Activated naive CD8-positive, alpha-beta T cell treated with anti-CD3 and anti-CD28 coated beads, Interleukin-2, amount 10 ng/mL, durations not matched to agents 7 days and 5 days (primary cell): Measurements from ENCODE around the gene ISX. TPM values are rescaled to one million over a fixed set of nuclear protein-coding genes. Genes with fewer than 3 reads are reported as not detected.
"Not testable (repeated sequence)": the region's sequence is repeated elsewhere in the genome, so short reads cannot be mapped to it uniquely, and the experiment has no call there.

ENCODE experiments used
- ATAC-seq: fragments of 150-1000 bp; cut with Tn5 transposase; one replicate; pipeline ENCODE4 v1.10.0; 2021; ENCODE audit warnings: low read depth, moderate library complexity
- POLR2A ChIA-PET: fragments of 350-600 bp; sonication (Branson Sonifier 250); formaldehyde crosslinking; loops from one replicate; lab custom pipeline; 2021; ENCODE audit warnings: antibody characterized with exemption; lab: Charles Lee
- DNase-seq: peaks from one replicate; pipeline ENCODE4 v3.0.0; 2021
- H3K27ac Mint-ChIP-seq: one replicate; pipeline ENCODE4 v1.8.0; 2022; ENCODE audit warnings: mild to moderate bottlenecking, mixed read lengths
- H3K27me3 Mint-ChIP-seq: one replicate; pipeline ENCODE4 v1.8.0; 2022; ENCODE audit warnings: mild to moderate bottlenecking, moderate library complexity, mixed read lengths
- H3K36me3 Mint-ChIP-seq: one replicate; pipeline ENCODE4 v1.8.0; 2021; ENCODE audit warnings: mild to moderate bottlenecking, mixed read lengths
- H3K4me1 Mint-ChIP-seq: one replicate; pipeline ENCODE4 v1.8.0; 2021; ENCODE audit warnings: mixed read lengths
- H3K4me3 Mint-ChIP-seq: one replicate; pipeline ENCODE4 v1.8.0; 2022; ENCODE audit warnings: mild to moderate bottlenecking, moderate library complexity, mixed read lengths
- H3K9me3 Mint-ChIP-seq: one replicate; pipeline ENCODE4 v1.8.0; 2021; ENCODE audit warnings: mixed read lengths
- total RNA-seq, 2 experiments: library from RNA; stranded (reverse); gene quantifications; one replicate each; pipeline ENCODE4 v1.2.3, GENCODE V29; 2021

ISX gene
- total RNA-seq, 2 experiments from 2014 or later: not detected

DNA sequence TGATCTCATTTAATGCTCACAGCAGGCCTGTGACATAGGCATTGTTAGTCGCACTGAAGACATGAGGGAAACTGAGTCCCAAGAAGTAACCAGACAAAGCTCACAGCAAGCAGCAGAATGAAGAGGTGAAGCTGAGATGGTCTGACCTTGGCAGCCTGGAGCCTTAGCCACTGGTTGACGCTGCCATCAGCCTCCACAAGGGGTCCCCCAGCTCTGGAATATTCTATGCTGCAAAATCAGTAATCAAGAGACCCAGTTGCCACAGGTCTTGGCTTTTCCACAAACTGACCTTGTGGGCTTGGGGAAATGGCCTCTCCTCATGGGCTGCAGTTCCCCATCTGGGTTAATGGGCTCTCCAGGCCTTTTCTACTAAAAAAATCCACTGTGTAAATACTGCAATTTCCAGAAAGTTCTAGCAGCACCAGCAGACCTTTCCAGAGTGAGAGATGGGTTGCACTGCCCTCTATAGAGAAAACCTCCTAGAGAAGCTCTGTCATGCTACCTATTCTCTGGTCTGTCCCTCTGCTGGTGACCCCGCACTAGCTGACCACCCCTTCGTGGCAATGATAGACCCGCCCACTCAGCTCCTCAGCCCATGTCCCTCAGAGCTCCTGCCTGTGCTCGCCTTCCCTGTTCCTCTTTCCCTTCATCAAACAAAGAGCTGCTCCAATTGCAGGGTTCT lies 22.6 kb upstream of the ISX start:
- no peaks in the 10 kb centered on the region for H3K27me3 Mint-ChIP-seq
- no peak for ATAC-seq
- no peaks in the 10 kb centered on the region for H3K36me3 Mint-ChIP-seq
- H3K4me3 Mint-ChIP-seq: no peak overlapping the region
- POLR2A ChIA-PET: no interaction called here
- no peak for DNase-seq
- H3K4me1 Mint-ChIP-seq: no peaks in the 10 kb centered on the region
- H3K27ac Mint-ChIP-seq: no peak overlapping the region
- no peaks in the 10 kb centered on the region for H3K9me3 Mint-ChIP-seq

DNA sequence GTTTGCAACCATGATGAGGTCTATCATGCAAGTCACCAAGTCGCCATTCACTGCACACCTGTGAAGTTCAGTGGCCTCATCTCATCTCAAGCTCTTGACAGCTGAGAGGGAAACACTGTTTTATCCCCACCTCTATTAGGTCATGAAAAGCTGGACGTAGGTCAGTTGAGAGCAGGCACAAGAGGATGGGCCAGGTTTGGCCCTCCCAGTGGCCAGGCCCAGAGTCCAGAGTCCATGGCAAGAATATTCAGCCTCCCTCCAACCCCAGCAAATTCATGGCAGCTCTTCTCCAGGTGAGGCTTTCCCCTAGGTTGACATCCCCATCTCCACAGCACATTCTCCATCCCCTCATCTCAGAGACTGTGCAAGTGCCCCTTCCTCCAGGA lies 22.0 kb upstream of the ISX start:
- Mint-ChIP-seq H3K27ac (no peak overlapping the region), H3K4me1 (no peaks in the 10 kb centered on the region), H3K4me3 (no peak overlapping the region), H3K9me3 (no peaks in the 10 kb centered on the region), H3K36me3 (no peaks in the 10 kb centered on the region), H3K27me3 (no peaks in the 10 kb centered on the region)
- ATAC-seq (no peak), DNase-seq (no peak)
- POLR2A ChIA-PET: no interaction called here

DNA sequence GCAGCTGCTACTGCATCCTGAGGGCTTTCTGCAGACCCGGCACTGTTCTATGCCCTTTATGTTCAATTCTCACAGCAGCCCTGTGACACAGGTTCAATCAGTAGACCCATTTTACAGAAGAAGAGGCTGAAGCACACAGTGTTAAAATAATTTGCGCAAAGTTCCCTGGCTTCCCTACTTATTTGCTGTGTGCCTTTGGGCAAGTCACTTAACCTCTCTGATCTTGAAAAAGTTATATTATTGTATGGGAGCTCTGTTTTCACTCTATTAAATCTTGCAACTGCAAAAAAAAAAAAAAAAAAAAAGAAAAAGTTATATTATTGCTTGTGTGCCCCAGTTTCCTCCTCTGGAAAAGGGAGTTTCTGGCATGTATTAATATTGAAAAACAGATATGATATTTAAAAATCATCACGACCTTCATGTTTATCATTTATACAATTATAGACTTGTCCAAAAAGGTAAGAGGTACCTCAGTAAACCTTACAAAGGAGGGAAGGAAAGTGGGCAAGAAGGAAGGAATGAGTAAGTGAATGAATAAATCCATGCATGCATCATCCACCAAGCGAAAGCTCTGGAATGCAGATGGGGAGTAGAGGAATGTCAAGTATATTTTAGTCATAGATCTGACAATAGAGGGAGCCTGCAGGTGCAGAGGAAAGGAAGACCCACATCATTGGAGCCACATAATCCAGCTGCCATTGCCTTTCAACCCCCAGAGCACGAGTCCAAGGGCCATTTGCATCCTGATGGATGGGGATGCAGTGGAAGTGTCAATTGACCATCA lies 21.2 kb upstream of the ISX start:
- ATAC-seq (no peak), DNase-seq (no peak)
- Mint-ChIP-seq H3K9me3 (peaks cover 3% of the 10 kb centered on the region), H3K27ac (no peak overlapping the region), H3K36me3 (no peaks in the 10 kb centered on the region), H3K4me3 (no peak overlapping the region), H3K27me3 (no peaks in the 10 kb centered on the region), H3K4me1 (no peaks in the 10 kb centered on the region)
- POLR2A ChIA-PET: no interaction called here

DNA sequence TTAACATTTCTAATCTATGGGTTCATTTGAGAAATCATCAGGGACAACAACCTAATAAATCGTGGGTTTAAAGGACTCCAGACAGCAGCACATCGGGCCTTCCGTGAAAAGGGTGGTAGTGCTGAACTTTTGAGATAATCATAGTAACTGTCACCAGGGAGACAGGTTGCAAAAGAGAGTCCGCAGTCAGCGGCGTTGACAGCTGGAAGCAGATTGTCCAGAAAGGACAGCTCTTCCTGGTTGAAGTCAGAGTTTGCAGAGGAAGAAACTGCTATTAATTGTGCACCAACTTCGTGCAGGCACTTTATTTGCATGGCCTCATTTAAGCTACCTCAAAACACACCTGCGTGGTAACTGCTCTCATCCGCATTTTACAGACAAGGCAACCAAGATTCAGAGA lies 20.5 kb upstream of the ISX start:
- H3K4me1 Mint-ChIP-seq: no peaks in the 10 kb centered on the region
- H3K4me3 Mint-ChIP-seq: no peak overlapping the region
- H3K27me3 Mint-ChIP-seq: no peaks in the 10 kb centered on the region
- ATAC-seq: no peak
- H3K9me3 Mint-ChIP-seq: peaks cover 5% of the 10 kb centered on the region
- no peak overlapping the region for H3K27ac Mint-ChIP-seq
- H3K36me3 Mint-ChIP-seq: no peaks in the 10 kb centered on the region
- DNase-seq: no peak
- POLR2A ChIA-PET: no interaction called here

DNA sequence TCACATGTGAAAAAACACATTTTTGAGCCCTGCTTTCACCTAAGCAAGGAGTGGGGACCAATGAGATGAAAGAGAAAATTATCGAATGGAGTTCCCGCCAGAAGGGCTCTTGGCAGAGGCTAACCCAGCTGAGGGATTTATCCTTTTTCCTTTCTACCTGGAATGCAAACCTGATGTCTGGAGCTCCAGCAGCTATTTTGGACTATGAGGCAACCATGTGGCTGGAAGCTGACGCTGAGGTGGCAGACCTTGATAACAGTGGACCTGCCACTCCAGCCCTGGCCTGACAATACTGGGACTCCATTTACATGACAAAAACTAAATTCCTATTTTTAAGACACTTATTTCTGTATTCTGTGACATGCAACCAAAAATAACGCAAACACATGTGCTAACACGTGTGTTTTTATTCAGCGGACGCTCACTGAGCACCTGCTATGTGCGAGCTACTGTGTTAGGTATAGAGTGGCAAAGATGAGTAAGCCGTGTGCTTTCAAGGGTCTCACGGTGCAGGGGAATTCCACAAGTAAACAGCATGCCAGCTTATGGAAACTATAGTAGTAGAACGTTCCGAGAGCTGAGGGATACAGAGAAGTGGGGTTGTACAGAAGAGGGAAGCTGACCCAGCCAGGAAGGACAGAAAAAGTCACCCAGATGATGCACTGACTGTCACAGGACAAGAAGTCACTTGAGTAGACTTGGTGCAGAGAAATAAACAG lies 19.1 kb upstream of the ISX start:
- ATAC-seq: no peak
- no peak overlapping the region for H3K27ac Mint-ChIP-seq
- H3K9me3 Mint-ChIP-seq: peaks cover 5% of the 10 kb centered on the region
- H3K36me3 Mint-ChIP-seq: no peaks in the 10 kb centered on the region
- no peaks in the 10 kb centered on the region for H3K4me1 Mint-ChIP-seq
- no peak overlapping the region for H3K4me3 Mint-ChIP-seq
- POLR2A ChIA-PET: no interaction called here
- H3K27me3 Mint-ChIP-seq: no peaks in the 10 kb centered on the region
- no peak for DNase-seq

DNA sequence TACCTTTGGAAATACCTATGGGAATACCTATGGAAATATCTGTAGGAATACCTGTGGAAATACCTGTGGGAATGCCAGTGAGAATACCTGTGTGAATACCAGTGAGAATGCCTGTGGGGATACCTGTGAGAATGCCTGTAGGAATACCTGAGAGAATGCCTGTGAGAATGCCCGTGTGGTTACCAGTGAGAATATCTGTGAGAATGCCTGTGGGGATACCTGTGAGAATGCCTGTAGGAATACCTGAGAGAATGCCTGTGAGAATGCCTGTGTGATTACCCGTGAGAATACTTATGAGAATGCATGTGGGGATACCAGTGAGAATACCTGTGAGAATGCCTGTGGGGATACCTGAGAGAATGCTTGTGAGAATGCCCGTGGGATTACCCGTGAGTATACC lies 15.9 kb upstream of the ISX start:
- ATAC-seq, H3K9me3 Mint-ChIP-seq, H3K27me3 Mint-ChIP-seq, H3K27ac Mint-ChIP-seq, H3K36me3 Mint-ChIP-seq, POLR2A ChIA-PET, H3K4me1 Mint-ChIP-seq, H3K4me3 Mint-ChIP-seq, DNase-seq: not testable (repeated sequence)

DNA sequence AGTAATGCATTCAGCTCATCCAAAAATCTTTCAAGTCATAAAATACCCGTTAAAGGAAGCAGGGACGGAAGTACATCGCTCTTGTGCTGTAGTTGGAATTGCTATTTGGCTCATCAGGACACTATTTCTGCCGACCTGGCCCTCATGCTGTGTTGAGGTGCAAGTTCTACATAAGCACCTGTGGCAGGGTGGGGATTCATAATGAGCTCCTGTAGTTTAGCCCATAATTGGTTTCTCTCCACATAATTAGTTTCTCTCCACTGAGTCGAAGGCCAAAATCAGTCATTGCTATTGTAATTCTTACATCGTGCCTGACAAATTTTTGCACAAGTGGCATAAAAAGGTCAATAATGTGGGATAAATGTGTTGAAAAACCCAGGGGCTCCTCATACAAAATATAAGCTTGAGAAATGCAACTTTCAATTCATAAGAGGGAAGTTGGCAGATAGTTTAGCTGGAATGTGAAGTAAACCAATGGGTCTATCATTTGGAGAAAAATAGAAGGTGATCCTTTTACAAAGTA lies 14.9 kb upstream of the ISX start:
- Mint-ChIP-seq H3K36me3 (no peaks in the 10 kb centered on the region), H3K27me3 (peaks cover 3% of the 10 kb centered on the region), H3K4me3 (no peak overlapping the region), H3K4me1 (no peaks in the 10 kb centered on the region), H3K9me3 (peaks cover 5% of the 10 kb centered on the region), H3K27ac (no peak overlapping the region)
- POLR2A ChIA-PET: no interaction called here
- ATAC-seq (no peak), DNase-seq (no peak)

DNA sequence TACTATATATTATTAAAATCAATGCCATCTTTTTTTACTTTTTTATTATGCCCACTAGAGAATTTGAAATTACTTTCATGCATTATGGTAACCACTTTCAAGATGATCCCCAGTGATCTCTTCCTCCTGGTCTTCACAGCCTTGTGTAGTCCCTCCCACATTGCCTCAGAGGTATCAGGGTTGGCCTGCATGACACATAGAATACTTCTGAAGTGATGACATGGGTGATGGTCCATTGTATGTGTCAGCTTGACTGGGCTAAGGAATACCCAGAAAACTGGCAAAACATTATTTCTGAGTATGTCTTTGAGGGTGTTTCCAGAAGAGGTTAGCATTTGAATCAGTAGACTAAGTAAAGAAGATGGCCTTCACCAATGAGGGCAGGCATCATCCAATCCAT lies 14.2 kb upstream of the ISX start:
- no peaks in the 10 kb centered on the region for H3K36me3 Mint-ChIP-seq

DNA sequence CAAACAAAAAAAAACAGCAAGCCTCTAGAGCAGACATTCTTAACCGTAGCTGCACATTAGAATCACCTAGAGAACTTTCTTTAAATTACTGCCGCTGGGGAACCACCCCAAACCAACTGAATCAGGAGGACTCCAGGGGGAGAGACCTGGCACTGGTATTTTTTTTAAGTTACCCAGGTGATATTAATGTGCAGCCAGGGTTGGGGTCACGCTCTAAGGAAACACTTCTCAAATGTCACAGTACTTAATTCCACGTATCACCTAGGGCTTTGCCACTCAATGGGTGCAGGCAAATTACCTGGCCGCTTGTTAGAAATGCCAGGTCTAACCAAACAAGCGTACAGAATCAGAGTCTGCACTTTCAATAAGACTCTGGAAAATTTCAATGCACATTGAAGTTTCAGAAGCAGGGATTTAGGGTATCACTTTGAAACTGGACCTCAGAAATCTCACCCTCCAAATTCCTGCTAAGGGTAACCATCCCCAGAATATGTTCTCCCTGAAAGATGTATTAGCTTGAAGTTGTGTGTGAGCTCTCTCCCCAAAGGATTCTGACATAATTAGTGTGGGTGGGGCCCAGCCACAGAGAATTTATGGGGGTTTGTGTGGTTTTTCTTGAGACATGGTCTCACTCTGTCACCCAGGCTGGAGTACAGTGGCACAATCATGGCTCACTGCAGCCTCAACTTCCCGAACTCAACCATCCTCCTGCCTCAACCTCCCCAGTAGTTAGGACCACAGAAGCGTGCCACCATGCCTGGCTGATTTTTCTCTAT lies 12.7 kb upstream of the ISX start:
- DNase-seq: no peak
- POLR2A ChIA-PET: no interaction called here
- Mint-ChIP-seq H3K4me1 (no peaks in the 10 kb centered on the region), H3K27ac (no peak overlapping the region), H3K27me3 (peaks cover 3% of the 10 kb centered on the region), H3K4me3 (no peak overlapping the region), H3K36me3 (no peaks in the 10 kb centered on the region), H3K9me3 (peaks cover 5% of the 10 kb centered on the region)
- ATAC-seq: no peak

More for the DNA sequence above, 14.2 kb upstream of the ISX start:
- Mint-ChIP-seq H3K4me1 (no peaks in the 10 kb centered on the region), H3K27ac (no peak overlapping the region), H3K27me3 (peaks cover 3% of the 10 kb centered on the region), H3K9me3 (peaks cover 5% of the 10 kb centered on the region), H3K4me3 (no peak overlapping the region)
- DNase-seq: no peak
- no peak for ATAC-seq
- POLR2A ChIA-PET: no interaction called here

DNA sequence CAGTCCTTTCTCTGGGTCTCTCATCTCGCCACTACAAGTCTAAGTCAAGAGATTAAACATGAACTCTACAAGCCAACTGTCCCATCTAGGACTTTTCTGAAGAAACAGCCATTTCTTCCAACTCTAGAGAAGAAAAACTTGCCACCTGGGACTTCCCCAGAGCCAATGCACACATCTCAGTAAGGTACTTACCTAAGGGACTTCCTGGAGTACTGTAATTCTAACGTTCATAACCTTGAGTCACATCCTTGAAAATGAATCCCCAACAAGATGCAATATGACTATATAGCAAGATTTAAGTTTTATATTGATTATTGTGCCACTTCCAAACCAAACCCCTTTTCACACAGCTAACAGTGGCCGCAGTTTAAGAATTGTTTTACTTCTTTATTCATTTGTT lies 11.9 kb upstream of the ISX start:
- H3K4me1 Mint-ChIP-seq: no peaks in the 10 kb centered on the region
- H3K27ac Mint-ChIP-seq: no peak overlapping the region
- peaks cover 3% of the 10 kb centered on the region for H3K27me3 Mint-ChIP-seq
- DNase-seq: no peak
- H3K9me3 Mint-ChIP-seq: peaks cover 5% of the 10 kb centered on the region
- no peak overlapping the region for H3K4me3 Mint-ChIP-seq
- no peaks in the 10 kb centered on the region for H3K36me3 Mint-ChIP-seq
- POLR2A ChIA-PET: no interaction called here
- no peak for ATAC-seq

DNA sequence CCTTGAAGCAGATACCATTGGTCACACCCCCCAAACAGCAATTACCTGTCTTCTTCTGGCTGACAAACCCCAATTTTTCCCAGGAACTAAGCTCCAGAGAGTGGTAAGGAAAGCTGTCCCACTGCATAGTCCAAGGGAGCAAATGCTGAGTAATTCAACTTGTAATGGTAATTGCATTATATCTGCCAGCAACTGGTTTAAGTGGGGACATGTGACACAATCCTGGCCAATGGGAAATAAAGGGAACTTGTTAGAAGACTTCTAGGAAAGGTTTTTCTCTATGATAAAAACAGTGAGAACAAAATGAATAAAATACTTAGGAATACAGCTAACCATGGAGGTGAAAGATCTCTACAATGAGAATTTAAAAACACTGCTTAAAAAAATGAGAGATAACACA lies 9.5 kb upstream of the ISX start:
- H3K27me3 Mint-ChIP-seq: peaks cover 3% of the 10 kb centered on the region
- H3K36me3 Mint-ChIP-seq: no peaks in the 10 kb centered on the region
- no peaks in the 10 kb centered on the region for H3K9me3 Mint-ChIP-seq
- ATAC-seq: no peak
- POLR2A ChIA-PET: no interaction called here
- no peaks in the 10 kb centered on the region for H3K4me1 Mint-ChIP-seq
- no peak for DNase-seq
- no peak overlapping the region for H3K4me3 Mint-ChIP-seq
- no peak overlapping the region for H3K27ac Mint-ChIP-seq

DNA sequence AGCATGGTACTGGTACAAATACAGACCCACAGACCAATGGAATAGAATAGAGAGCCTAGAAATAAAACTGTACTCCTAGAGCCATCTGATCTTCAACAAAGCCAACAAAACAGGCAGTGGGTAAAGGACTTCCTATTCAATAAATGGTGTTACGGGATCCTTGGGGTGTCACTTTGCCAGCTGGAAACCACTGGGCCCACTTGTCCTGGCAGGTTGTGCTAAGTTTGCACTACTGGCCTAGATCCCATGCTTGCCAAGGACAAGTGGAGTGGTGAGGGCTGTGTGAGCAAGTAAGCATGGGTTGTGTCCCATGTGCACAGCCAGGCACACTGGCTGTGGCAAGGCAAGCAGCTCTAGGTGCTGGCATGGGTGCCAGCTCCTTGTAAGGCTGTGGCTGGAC lies 8.8 kb upstream of the ISX start:
- H3K4me3 Mint-ChIP-seq: no peak overlapping the region
- H3K36me3 Mint-ChIP-seq: no peaks in the 10 kb centered on the region
- DNase-seq (no peak), ATAC-seq (no peak)
- H3K27me3 Mint-ChIP-seq: peaks cover 3% of the 10 kb centered on the region
- H3K27ac Mint-ChIP-seq: no peak overlapping the region
- POLR2A ChIA-PET: no interaction called here
- no peaks in the 10 kb centered on the region for H3K9me3 Mint-ChIP-seq
- no peaks in the 10 kb centered on the region for H3K4me1 Mint-ChIP-seq

DNA sequence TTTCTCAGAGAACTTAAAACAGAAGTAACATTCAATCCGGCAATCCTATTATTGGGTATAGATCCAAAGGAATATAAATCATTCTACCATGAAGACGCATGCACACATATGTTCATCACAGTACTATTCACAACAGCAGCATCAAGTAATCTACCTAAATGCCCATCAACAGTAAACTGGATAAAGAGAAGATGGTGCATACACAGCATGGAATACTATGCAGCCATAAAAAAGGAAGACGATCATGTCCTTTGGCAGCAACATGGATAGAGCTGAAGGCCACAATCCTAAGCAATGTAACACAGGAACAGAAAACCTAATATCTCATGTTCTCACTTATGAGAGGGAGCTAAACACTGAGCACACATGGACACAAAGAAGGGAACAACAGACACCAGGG lies 6.3 kb upstream of the ISX start:
- H3K36me3 Mint-ChIP-seq: no peaks in the 10 kb centered on the region
- POLR2A ChIA-PET: no interaction called here
- no peaks in the 10 kb centered on the region for H3K4me1 Mint-ChIP-seq
- no peak for DNase-seq
- no peak overlapping the region for H3K4me3 Mint-ChIP-seq
- no peak for ATAC-seq
- H3K27ac Mint-ChIP-seq: no peak overlapping the region
- no peaks in the 10 kb centered on the region for H3K9me3 Mint-ChIP-seq
- peaks cover 3% of the 10 kb centered on the region for H3K27me3 Mint-ChIP-seq
